HS-5 (cell line): Measurements from ENCODE around the gene ADIG.
A peak's percentile ranks its signal among the peaks of the same experiment; 100 is the strongest.

Experiments used
- DNase-seq: peaks from one replicate; pipeline ENCODE4 v3.0.0-alpha.2; 2012; ENCODE audit warnings: low read depth

Gene ADIG

DNA sequence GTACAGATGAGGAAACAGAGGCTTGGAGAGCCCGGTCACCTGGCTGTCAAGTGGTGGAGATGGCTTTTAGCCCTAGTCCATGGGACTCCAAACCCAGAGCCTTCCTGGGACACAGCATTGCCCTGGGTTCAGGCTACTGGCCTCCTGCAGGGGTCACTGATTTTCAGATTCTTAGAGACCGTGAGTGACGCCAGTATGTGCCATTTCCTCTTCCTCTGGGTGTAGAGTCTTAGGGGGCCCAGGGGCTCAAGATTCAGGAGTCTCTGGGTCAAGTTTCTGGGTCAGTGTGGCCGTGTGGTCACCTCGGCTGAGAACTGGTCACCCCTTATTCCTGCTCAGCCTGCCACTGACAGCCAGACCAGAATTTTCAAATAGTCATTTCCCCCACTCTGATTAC, 21.2 kb downstream of the ADIG start:
- DNase-seq: no peak

DNA sequence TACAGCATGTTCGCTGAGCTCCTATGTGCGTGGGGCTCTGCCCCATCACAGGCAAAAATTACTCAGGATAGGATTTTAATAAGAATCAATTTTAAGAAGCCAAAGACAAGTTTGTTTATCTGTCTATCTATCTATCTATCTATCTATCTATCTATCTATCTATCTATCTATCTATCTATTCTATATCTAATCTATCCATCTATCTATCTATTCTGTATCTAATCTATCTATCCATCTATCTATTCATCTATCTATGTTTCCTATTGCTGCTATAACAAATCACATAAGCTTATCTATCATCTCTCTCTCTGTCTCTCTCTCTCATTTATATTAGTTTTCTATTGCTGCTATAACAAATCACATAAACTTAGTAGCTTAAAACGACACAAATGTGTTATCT, 22.3 kb downstream of the ADIG start:
- no peak for DNase-seq

DNA sequence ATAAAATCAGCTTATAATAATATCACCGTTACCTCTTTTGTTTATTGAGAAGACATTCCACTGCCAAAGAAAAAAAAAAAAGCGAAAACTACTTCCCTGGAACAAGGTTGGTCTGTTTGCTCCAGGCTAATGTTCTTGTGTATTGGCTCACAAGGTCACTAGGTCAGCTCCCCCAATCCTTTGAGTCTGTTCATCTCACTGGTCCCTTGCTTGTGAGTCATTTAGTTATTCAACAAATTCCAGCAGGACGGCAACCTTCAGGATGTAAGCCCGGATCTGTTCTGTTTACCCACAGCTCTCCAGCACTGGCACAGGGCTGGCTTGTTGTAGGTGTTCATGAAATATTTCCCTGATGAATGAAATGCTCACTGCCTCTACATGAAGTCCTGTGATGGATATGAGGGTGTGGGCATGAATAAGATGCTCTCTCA, 23.9 kb downstream of the ADIG start:
- peak; percentile 38 for DNase-seq

DNA sequence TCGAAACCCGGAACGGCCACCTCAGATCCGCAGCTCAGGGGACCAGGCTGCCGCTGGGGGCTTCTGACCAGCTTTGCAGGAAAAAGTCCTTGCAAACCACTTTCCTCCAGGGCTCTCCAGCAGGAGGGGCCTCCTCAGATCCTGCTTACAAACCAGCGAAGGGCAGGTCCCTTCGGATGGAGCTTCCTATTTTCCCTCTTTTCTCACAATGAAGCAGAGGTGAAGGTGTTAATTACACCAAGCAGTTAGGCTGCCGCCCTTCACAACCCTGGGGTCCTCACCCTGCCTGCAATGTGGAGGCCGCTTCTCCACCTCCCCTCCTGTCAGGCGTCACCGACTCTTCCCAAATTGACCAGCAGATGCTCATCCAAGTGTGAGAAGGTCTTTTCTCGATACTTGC, 26.4 kb downstream of the ADIG start:
- no peak for DNase-seq

DNA sequence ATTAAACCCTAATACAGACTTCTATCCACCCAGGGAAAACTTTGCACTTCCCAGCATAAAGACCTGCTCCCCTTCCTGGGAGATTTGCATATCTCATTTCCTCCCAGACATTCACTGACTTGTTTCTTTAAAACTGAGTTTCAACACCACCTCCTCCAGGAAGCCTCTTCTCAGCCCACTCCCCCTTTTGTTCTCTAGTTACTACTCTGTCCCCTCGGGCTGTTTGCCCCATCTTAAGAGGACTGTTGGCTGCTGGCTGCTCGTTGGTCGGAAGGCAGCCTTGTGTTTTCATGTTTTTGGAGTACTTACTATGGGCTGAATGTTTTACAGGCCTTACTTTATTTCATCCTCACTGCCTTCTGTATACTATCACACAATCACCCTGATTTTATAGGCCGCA, 27.2 kb downstream of the ADIG start:
- no peak for DNase-seq

DNA sequence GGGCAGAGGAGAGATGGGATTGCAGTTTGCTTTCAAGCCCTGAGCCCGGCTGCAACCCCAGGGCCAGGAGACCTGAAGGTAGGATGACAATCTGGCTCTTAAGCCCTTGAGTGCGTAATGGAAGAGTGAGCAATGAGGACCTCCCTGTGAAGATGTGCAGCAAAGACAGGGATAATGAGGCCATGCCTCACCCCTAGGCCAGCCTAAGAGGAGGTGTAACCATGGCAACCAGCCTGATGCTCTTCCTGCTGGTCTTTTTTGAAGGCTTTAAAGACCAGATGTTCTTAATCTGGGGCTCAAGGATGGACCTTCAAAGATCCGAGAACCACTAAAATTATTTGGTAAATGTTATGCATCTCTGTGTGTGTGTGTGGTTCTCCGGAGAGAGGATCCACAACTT, 28.8 kb downstream of the ADIG start:
- no peak for DNase-seq

DNA sequence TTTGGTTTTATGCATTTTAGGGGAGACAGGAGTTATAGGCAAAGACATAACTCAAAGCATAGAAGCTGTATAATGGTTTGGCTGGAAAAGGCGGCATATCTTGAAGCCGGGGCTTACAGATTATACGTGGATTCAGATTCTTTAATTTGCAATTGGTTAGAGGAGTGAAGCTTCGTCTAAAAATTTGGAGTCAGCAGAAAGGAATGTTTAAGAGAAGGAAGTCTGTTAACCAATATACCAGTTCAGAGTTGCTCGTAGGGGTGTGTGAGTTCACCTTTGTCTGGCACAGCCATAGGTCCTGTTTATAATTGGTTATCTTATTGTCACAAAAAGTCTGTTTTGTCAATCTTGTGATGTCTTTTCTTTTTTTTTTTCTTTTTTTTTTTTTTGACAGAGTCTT, 29.5 kb downstream of the ADIG start:
- DNase-seq: no peak

DNA sequence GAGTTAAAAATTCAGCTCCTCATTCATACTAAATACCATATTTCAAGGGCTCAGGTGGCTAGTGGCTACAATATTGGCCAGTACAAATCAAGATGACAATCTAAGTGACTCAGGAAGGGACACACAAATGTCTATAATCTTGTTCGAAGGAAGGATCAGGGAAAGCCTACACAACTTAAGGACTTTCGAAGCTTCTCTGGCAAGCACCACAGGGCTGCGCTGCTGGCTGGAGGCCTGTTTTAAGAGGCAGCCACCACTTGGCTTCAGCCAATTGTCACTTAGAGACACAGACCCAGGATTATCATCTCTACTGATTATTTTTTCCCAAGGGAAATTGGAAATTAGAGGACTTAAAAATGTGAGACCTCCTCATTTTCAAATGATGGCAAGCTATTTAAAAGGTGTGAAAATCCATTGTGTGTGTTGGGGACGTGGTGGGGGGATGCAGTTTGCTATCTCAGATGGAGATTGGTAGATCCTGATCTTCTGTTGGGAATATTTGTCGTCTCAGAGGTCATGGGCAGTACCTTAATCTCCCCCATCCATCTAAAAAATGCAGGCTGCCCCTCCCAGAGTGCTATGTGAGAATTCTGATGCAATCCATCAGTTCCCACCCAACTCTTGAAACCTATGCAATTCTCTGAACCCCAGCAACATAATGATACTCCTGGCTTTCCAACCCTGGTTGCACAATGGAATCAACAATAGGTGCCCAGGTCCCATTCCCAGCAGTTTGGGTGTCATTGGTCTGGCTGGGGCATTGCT, 31.9 kb downstream of the ADIG start:
- no peak for DNase-seq

DNA sequence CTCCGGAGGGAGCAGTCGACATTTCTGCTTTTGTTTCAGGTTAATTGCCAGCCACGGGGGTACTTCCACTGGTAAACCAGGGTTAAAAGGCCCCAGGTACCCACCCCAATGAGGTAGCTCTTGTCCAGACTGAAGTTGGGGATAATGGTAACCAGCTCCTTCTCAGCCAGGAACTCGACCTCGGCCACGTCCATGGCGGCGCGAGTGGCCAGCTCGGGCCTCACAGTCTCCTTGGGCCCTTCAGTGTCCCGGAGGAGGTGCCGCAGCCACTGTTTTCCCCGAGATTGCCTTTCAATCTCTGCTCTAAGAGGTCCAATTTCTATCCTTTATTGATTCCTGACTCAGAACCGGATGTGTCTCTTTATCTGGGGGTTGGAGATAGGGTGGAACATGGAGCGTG, 34.3 kb downstream of the ADIG start:
- DNase-seq: no peak

DNA sequence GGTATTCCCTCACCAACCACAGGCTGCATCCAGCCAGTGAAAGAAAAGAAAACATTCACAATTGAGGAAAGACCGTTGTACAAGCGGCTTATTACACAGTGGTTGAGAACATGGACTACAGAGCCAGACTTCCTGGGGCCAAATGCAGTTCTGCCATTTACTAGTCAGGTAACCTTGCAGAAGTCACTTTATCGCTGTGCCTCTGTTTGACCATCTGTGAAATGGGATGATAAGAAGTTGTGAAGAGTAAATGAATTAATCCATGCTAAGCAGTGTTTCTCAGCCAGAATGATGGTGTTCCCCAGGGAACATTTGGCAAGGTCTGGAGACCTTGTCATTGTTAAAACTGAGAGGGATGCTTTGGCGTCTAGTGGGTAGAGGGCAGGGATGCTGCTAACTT, 35.5 kb downstream of the ADIG start:
- no peak for DNase-seq

DNA sequence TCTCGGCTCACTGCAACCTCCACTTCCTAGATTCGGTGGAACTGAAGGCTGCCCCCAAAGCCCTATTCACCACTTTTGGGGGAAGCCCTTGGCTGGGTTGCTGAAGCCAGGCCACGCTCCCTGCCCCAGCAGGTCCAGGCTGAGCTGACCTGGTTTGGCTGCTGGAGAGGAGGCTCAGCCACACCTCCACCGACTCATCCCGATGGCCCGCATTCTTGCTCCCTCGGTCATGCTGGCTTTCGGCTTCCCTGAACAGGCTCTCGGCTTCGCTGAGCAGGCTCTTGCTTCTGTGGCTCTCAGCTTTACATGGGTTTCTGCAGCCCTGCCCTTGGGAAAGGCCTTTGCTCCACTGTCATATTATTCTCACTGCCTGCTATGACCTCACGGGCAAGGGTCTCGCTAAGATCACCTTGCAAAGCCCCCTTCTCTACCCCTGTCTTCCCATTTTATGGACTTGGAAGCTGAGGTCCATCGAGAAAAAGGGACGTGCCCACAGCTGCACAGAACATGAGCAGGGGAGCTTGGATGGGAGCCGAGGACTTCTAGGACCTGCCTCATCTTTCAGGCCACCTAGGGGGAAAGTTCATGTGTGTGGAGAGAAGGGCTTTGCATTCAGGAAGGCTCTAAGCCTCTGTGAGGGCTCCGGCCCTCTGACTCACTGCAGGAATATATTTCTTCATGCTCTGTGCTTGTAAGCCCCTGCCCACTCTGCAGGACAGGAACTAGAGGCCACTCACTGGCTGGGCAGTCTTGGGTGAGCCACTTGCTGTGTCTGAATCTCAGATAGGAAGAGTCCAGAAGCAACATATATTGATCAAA, 36.2 kb downstream of the ADIG start:
- DNase-seq: no peak

DNA sequence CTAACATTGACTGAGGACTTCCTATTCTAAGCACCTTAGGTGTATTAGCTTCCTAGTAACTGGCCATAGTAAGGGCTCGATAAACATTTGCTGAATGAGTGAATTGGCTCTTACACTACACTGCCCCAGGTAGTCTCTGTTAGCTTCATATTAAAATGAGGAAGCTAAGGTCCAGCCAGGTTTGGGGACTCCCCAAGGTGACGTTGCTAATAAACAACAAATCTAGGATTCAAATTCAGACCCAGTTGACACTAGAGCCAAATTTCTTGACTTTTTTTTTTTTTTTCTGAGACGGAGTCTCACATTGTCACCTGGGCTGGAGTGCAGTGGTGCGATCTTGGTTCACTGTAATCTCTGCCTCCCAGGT, 36.8 kb downstream of the ADIG start:
- no peak for DNase-seq

DNA sequence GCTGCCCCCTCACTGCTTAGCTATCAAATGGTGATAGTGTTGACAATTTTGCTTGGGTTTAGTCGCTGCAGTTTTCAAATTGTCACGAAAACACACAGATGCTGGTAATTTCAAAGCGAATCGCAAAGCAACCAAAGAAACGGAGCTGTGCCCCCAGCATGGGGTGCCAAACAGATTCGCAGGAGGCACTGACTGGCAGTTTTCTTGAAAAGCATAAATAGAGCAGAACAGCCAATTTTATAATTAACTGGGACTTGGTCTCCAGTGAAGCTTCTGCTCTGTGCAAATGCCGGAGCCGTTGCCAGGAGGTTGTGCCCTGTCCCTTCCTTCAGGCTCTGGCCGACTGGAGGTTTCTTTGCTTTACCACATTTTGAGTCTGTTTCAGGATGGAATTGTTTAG, 39.4 kb downstream of the ADIG start:
- no peak for DNase-seq

DNA sequence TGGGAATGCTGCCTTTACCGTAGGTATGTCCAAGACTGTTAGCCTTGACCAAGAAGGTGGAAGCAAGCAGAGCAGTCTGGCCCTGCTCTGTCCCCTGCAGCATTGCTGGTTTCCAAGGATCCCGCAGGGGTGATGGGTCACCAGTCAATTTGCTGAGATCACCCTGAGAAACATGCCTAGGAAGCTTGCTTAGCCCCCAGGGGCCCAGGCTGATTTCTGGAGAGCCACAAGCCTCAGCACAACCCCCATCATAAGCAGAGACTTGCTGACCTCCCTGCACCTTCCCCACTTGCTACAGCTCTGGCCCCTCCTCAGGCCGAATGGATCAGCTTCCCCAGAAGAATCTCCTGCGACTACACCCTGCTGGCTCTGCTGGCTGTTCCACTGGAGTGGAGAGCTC, 42.1 kb downstream of the ADIG start:
- no peak for DNase-seq

DNA sequence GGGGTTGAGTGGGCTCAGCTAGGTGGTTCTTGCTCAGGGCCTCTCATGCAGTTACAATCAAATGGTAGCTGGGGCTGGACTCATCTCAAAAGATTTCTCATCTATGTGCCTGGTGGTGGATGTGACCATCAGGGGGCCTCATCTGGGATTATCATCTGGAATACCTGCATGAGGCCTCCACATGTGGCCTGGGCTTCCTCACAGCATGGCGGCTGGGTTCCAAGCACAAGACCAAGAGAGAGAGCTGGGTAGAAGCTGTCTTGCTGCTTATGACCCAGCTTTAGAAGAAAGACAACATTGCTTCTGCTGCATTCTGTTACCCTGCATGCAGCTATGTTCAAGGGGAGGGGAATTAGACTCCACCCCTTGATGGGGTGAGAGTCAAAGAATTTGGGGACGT, 43.1 kb downstream of the ADIG start:
- DNase-seq: no peak

DNA sequence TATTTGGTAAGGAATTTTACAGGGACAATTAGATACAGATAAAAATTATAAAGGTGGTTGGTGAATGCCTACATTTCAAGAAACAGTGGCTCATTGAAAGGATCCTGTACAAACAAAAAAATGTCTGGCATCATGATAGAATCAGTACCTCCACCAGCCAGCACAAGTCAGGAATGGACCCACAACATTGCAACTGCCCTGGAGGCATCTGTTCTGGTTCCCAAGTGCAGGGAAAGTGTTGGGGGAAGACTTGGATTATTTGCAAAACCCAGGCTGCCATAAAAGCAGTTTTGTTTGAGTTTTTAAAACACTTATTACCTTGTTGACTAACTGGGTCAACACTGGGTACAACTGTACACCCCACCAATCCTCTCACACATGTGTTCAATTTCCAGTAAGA, 44.9 kb downstream of the ADIG start:
- DNase-seq: no peak

DNA sequence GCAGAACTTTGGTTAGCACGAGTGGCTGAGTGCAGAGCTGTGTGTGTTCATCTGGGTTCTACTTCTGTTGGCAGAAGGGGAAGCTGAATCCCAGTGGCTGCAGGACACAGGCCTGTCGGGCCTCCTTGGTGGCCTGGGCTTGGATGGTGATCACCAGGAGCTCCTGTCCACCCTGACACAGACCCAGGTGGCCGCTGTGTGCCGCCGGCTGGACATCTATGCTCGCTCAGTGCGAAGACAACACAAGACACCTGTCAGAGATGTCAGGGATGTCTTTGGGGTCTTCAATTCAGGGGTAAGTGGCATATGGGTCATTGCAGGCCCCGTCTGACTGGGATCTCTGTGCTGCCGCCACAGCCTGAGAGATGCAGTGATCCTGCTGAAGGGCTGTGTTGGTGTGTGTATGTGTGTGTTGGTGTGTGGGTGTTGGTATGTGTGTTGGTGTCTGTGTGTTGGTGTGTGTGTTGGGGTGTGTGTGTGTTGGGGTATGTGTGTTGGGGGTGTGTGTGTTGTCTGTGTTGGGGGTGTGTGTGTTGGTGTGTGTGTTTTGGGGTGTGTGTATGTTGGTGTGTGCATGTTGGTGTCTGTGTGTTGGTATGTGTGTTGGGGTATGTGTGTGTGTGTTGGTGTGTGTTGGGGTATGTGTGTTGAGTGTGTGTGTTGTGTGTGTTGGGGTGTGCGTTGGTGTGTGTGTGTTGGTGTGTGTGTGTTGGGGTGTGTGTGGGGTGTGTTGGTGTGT, 46.1 kb downstream of the ADIG start:
- no peak for DNase-seq

DNA sequence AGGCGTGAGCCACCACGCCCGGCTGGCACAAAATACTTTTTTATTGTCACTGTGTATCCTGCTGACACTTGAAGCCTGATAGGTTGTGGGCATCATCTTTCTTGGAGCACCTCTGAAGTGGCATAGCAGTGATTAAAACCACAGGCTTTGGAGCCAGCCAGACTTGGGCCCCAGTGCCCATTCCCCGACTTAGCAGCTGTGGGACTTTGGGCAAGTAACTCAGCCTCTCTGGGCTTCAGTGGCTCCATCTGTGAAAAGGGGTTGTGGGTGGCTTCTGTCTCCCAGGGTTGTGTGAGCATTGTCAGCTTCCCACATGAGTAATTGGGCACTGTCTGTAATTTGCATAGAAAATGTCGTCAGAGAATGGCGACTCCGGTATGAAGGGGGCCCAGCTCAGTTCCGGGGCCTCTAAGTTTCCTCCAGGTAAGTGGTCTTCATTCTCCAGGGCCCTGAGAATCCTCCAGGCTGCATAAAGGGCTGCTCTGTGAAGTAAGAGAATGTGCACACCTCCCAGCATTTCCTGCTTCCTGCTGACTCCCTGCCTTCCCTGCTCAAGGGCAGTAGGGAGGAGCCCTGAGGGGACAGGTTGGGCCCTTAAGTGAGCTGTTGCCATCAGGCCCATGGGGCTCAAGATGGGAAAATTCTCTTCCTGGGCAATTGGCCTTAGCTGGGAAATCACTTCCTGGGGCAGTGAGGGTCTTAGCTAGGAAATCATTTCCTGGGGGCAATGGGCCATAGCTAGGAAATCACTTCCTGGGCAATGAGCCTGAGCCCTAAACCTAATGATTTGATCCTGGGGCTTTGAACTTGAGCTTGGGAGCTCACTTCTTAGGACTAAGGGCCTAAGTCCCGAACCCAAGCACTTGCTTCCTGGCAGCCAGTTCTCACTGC, 47.8 kb downstream of the ADIG start:
- DNase-seq: no peak

DNA sequence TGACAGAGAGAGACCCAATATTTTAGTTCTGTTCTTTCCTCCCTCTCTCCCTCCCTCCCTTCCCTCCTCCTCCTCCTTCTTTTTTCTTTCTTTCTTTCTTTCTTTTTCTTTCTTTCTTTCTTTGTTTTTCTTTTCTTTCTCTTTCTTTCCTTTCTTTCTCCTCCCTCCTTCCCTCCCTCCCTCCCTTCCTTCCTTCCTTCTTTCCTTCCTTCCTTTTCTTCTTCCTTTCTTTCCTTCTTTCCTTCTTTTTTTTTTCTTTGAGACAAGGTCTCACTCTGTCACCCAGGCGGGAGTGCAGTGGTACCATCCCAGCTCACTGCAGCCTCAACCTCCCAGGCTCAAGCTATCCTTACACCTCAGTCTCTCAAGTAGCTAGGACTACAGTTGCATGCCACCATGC, 49.0 kb downstream of the ADIG start:
- no peak for DNase-seq

DNA sequence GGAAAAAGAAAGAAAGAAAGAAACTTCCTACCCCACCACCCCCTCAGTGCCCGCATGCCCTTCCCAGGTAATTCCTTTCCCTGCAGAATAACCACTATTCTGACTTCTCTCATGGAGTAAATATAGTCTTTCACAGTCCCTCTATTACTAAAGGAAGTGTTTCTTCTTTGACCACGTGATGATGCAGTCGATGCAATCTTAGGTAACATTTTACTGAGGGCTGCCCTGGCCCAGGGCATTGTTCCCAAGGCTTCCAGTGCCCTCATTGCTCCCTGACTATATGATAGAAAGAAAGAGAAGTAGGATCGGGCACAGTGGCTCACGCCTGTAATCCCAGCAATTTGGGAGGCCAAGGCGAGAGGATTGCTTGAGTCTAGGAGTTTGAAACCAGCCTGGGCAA, 49.7 kb downstream of the ADIG start:
- DNase-seq: no peak

DNA sequence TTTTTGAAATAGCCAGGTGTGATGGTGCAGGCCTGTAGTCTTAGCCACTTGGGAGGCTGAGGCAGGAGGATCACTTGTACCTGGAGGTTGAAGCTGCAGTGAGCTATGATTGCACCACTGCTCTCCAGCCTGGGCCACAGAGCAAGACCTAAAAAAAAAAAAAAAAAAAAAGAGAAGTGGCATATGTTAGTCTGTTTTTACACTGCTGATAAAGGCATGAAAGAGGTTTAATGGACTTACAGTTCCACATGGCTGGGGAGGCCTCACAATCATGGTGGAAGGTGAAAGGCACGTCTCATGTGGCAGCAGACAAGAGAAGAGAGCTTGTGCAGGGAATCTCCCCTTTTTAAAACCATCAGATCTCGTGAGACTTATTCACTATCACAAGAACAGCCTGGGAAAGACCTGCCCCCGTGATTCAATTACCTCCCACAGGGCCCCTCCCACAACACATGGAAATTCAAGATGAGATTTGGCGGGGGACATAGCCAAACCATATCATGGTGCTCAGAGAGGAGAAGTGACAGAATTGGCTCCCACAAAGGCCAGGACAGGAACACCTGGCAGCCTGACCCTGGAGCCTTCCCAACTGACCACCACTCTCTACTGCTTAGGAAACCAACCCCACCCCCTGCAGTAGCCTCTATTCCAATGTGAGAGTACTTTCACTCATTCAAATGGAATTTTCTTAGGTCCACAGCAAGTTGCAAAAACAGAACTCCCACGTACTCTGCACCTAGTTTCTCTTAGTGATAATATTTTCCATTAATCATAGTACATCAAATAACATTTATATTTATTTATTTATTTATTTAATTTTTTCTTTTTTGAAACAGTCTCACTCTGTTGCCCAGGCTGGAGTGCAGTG, 50.4 kb downstream of the ADIG start:
- DNase-seq: no peak
